GM18499 (cell line): ENCODE measurements around the gene ZBED1.
"Not testable (repeated sequence)": the region's sequence is repeated elsewhere in the genome, so short reads cannot be mapped to it uniquely, and the experiment has no call there.

Experiments
- ATAC-seq: cut with Tn5 transposase; IDR thresholded peaks from one replicate; pipeline ENCODE4 v1.9.1; 2021; ENCODE audit warnings: moderate number of reproducible peaks; ENCODE audit not compliant: insufficient read depth, unreplicated experiment

ZBED1 gene

GRCh38 chrX:2460821-2461710 lies 39.7 kb downstream of the ZBED1 start:
- not testable (repeated sequence) for ATAC-seq

GRCh38 chrX:2460048-2460447 lies 40.7 kb downstream of the ZBED1 start:
- ATAC-seq: not testable (repeated sequence)

GRCh38 chrX:2458309-2458708 lies 42.5 kb downstream of the ZBED1 start:
- no peak for ATAC-seq

GRCh38 chrX:2457289-2458133 lies 43.3 kb downstream of the ZBED1 start:
- no peak for ATAC-seq

- ATAC-seq: not testable (repeated sequence)
These were observed 44.7 kb downstream of the ZBED1 start for GRCh38 chrX:2456091-2456490.

GRCh38 chrX:2454620-2455019 lies 46.2 kb downstream of the ZBED1 start:
- not testable (repeated sequence) for ATAC-seq

- no peak for ATAC-seq
These were observed 48.0 kb downstream of the ZBED1 start for GRCh38 chrX:2452799-2453198.

- no peak for ATAC-seq
These were observed 48.4 kb downstream of the ZBED1 start for GRCh38 chrX:2452317-2452784.

GRCh38 chrX:2451501-2452316 lies 49.1 kb downstream of the ZBED1 start:
- no peak for ATAC-seq

GRCh38 chrX:2450681-2451080 lies 50.1 kb downstream of the ZBED1 start:
- ATAC-seq: no peak

GRCh38 chrX:2449135-2449886 lies 51.5 kb downstream of the ZBED1 start:
- no peak for ATAC-seq

- no peak for ATAC-seq
These were observed 53.3 kb downstream of the ZBED1 start for GRCh38 chrX:2447484-2447883.

- ATAC-seq: no peak
These were observed 54.0 kb downstream of the ZBED1 start for GRCh38 chrX:2446815-2447214.

- ATAC-seq: no peak
These were observed 54.8 kb downstream of the ZBED1 start for GRCh38 chrX:2445662-2446623.

GRCh38 chrX:2442694-2443093 lies 58.1 kb downstream of the ZBED1 start:
- ATAC-seq: no peak

- no peak for ATAC-seq
These were observed 59.3 kb downstream of the ZBED1 start for GRCh38 chrX:2441466-2441865.

- no peak for ATAC-seq
These were observed 61.2 kb downstream of the ZBED1 start for GRCh38 chrX:2439613-2440012.
